ENCODE measurements around the gene RNF113A. TPM values are rescaled to one million over a fixed set of nuclear protein-coding genes. Genes with fewer than 3 reads are reported as not detected.

The RNF113A gene
- total and polyA plus RNA-seq, 2 of the 8 experiments (the other 6 are each of a cell fraction or from before 2014, with no cell fraction given) = 10.3 to 14.2 TPM

DNA sequence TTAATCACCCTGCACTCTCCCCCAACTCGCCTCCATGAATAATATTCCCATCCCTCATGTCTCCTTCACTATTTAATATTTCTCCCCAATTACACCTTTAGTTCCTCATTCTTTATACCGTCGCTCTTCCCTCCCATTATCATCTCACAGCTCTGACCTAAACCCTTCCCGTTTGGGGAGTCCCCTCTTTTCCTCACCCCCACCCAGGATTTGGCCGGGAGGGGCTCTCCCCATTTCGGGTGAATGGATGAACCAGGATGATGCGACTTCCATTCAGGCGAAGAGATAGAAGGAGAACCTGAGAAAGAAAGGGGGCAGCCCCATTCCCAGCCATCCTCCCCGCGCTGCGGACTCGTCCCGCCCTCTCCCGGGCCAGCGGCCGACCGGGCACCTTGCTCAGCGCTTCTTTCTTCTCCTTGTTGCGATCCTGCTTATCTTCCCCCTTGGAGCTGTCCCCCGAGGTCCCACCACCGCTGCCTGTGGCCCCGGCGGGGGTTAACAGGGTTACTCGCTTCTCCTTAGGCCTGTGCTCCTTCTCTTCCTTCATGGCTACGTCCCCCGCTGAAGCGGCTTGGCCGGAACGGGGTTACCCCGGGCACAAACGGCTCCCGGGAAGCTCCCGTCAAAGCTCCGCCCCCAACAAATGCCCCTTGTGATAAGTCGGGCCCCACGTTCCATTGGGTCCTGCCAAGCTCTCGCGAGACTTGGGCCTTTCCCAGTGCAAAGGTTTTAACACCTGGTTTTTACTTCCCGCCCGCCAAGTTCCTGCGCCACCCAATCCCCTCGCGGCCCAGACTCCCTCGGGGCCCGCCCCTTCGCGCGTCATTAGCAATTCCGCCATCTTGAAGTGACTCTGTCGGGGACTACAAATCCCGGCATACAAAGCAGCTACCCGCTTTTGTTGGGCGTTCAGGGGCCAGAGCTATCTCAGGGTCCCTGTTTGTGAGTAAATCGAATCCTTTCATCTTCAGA, 18.9 kb downstream of the RNF113A start, which contains the start of gene UPF3B (continued):
- no peak for TF ChIP-seq BCL11A (IDR thresholded peaks at IDR 0.05; ENCODE audit: low read depth in 2 of 2, low read length in 2 of 2)
- no peak for TF ChIP-seq HDAC2 (IDR thresholded peaks at IDR 0.05; ENCODE audit: borderline replicate concordance in 1 of 2, low read depth in 2 of 2, low read length in 2 of 2)
- peak; percentile 79 for TF ChIP-seq TAF1 (IDR thresholded peaks at IDR 0.05; ENCODE audit: low read depth, low read length)
- TF ChIP-seq PHF8 (conservative IDR thresholded peaks at IDR 0.05; ENCODE audit: low read depth, low read length) = peak; percentile 91
- TF ChIP-seq KDM1A (IDR thresholded peaks at IDR 0.05; ENCODE audit: borderline replicate concordance, low read length) = no peak
- peak; percentile 14 for TF ChIP-seq SAP30 (IDR thresholded peaks at IDR 0.05; ENCODE audit: insufficient read depth, insufficient replicate concordance, low read length)
- peak; percentile 87 for TF ChIP-seq POLR2AphosphoS5 (IDR thresholded peaks at IDR 0.05; ENCODE audit: low read depth, low read length)
- no peak; a peak in 1 of 4 replicates for TF ChIP-seq SIN3A (conservative IDR thresholded peaks at IDR 0.05 in 1 of 2, IDR thresholded peaks at IDR 0.05 in 1 of 2; ENCODE audit: low read depth in 1 of 2, low read length in 2 of 2)
- TF ChIP-seq ZNF274 (IDR thresholded peaks at IDR 0.05; ENCODE audit: borderline replicate concordance, extremely low read depth, low read length) = no peak
- no peak for TF ChIP-seq EGR1 (IDR thresholded peaks at IDR 0.05; ENCODE audit: borderline replicate concordance, low read depth, low read length)
- TF ChIP-seq CTBP2 (IDR thresholded peaks at IDR 0.05; ENCODE audit: borderline replicate concordance, insufficient read depth, insufficient read length, low read length) = no peak
- TF ChIP-seq FOSL1 (IDR thresholded peaks at IDR 0.05; ENCODE audit: insufficient read depth, low read depth, low read length) = no peak
- no peak for TF ChIP-seq SP2 (IDR thresholded peaks at IDR 0.05; ENCODE audit: low read length)
- TF ChIP-seq GTF2F1 (IDR thresholded peaks at IDR 0.05; ENCODE audit: borderline replicate concordance, low read depth, low read length) = no peak
- no peak for TF ChIP-seq POU5F1 (IDR thresholded peaks at IDR 0.05; ENCODE audit: low read depth, low read length)
- TF ChIP-seq TEAD4 (IDR thresholded peaks at IDR 0.05; ENCODE audit: low read depth, low read length) = no peak
- TF ChIP-seq, protein P1, sequence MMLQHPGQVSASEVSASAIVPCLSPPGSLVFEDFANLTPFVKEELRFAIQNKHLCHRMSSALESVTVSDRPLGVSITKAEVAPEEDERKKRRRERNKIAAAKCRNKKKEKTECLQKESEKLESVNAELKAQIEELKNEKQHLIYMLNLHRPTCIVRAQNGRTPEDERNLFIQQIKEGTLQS (IDR thresholded peaks at IDR 0.05; ENCODE audit: insufficient read depth, low read depth, low read length) = no peak

Measured in H1 (cell line).